Thyroid gland (tissue), 4 donors: Measurements from ENCODE around the gene SGCA. TPM values are rescaled to one million over a fixed set of nuclear protein-coding genes. Genes with fewer than 3 reads are reported as not detected.

Source experiments
- DNase-seq, 2 donors: peaks; one replicate each; pipeline ENCODE4 v3.0.0-alpha.2; 2019
- H3K27ac ChIP-seq, 3 donors: fragments of 200-600 bp; sonication (generic); 1 replicate in 2 of 3; 2 replicates in 1 of 3; pipeline ENCODE4 v1.5.1; 2016 to 2019; ENCODE audit warnings: mild to moderate bottlenecking in 1 of 3, moderate library complexity in 1 of 3
- H3K27me3 ChIP-seq: fragments of 200-600 bp; sonication (generic); one replicate; pipeline ENCODE4 v1.5.1; 2019
- H3K36me3 ChIP-seq, 2 donors: fragments of 200-600 bp; sonication (generic); one replicate each; pipeline ENCODE4 v1.5.1; 2016 to 2019
- H3K4me1 ChIP-seq, 2 donors: fragments of 200-600 bp; sonication (generic); one replicate each; pipeline ENCODE4 v1.5.1; 2017 to 2019
- H3K4me3 ChIP-seq, 3 donors: fragments of 200-600 bp; sonication (generic); replicated peaks in 1 of 3; 1 replicate in 2 of 3; 2 replicates in 1 of 3; pipeline ENCODE4 v1.5.1; 2016; ENCODE audit warnings: mild to moderate bottlenecking in 1 of 3
- H3K9me3 ChIP-seq: fragments of 200-600 bp; sonication (generic); one replicate; pipeline ENCODE4 v1.5.1; 2017
- CTCF ChIP-seq, 6 experiments: fragments of 200-600 bp in 3 of 6; fragments of 450-650 bp in 3 of 6; sonication (generic) in 3 of 6; IDR thresholded peaks; one replicate each; pipeline ENCODE4 v1.5.1; 2016 to 2019; ENCODE audit warnings: antibody characterized with exemption in 6 of 6, mild to moderate bottlenecking in 2 of 6, inconsistent platforms in 1 of 6, moderate library complexity in 1 of 6
- POLR2A ChIP-seq, 2 donors: fragments of 450-650 bp; IDR thresholded peaks; one replicate each; pipeline ENCODE4 v1.6.1; 2017; ENCODE audit warnings: antibody characterized with exemption in 2 of 2, mild to moderate bottlenecking in 2 of 2, moderate library complexity in 1 of 2
- WGBS, 2 donors: methylation state at CpG; one replicate each; pipeline ENCODE4 v1.1.5; 2017; 5-methylcytosine and 5-hydroxymethylcytosine counted together
- intact Hi-C: fragments of 100-400 bp; cut with DNase I; formaldehyde crosslinking; loops from one replicate; pipeline ENCODE4 v1.15.1; 2023
- total RNA-seq, 4 donors: library from RNA; depleted of rRNA; stranded (reverse); fragments of >200 nt; gene quantifications; one replicate each; pipeline ENCODE4 v1.2.3, GENCODE V29; 2016

The SGCA gene
- total RNA-seq, 4 donors from 2014 or later, result 2.0 TPM; not detected in 3

- no peaks in the 10 kb centered on the region for H3K36me3 ChIP-seq
- no peaks in the 10 kb centered on the region for H3K27me3 ChIP-seq
- no peaks in the 10 kb centered on the region for H3K9me3 ChIP-seq
- 82 to 86% methylated on average over 8 of the region's 8 CpGs for WGBS, 2 donors
- H3K4me3 ChIP-seq, result no peak overlapping the region
- peaks cover 0 to 22% of the 10 kb centered on the region in 2 donors for H3K4me1 ChIP-seq
- intact Hi-C loops, result no loop called here
- no peak overlapping the region for H3K27ac ChIP-seq
- TF ChIP-seq CTCF (IDR thresholded peaks at IDR 0.05), result no peak
- TF ChIP-seq POLR2A (IDR thresholded peaks at IDR 0.05), result no peak
- DNase-seq, result no peak
Observed at GRCh38 chr17:50207792-50208567, 42.2 kb downstream of the SGCA start.

GRCh38 chr17:50208611-50209061, 42.8 kb downstream of the SGCA start:
- H3K4me1 ChIP-seq, result peaks cover 0 to 22% of the 10 kb centered on the region in 2 donors
- peak overlapping the region in 2 of 3 donors; percentile 33 to 60 for H3K27ac ChIP-seq
- 81 to 87% methylated on average over 3 of the region's 3 CpGs for WGBS, 2 donors
- TF ChIP-seq CTCF (IDR thresholded peaks at IDR 0.05), result no peak
- no peak for TF ChIP-seq POLR2A (IDR thresholded peaks at IDR 0.05)
- no peak for DNase-seq
- H3K27me3 ChIP-seq, result no peaks in the 10 kb centered on the region
- H3K4me3 ChIP-seq, result no peak overlapping the region
- intact Hi-C loops, result no loop called here
- H3K9me3 ChIP-seq, result no peaks in the 10 kb centered on the region
- H3K36me3 ChIP-seq, result no peaks in the 10 kb centered on the region

- Histone ChIP-seq H3K27ac (peak overlapping the region in 2 of 3 donors; percentile 33 to 60), H3K4me1 (peaks cover 0 to 22% of the 10 kb centered on the region in 2 donors), H3K36me3 (no peaks in the 10 kb centered on the region), H3K9me3 (no peaks in the 10 kb centered on the region), H3K4me3 (no peak overlapping the region), H3K27me3 (no peaks in the 10 kb centered on the region)
- DNase-seq, result no peak
- whole genome bisulfite sequencing, 2 donors, result 87 to 93% methylated on average over 6 of the region's 6 CpGs
- TF ChIP-seq POLR2A (IDR thresholded peaks at IDR 0.05) (no peak), CTCF (IDR thresholded peaks at IDR 0.05) (no peak)
- intact Hi-C loops, result no loop called here
Observed at GRCh38 chr17:50209133-50209471, 43.3 kb downstream of the SGCA start.

- H3K27me3 ChIP-seq, result no peaks in the 10 kb centered on the region
- H3K9me3 ChIP-seq, result no peaks in the 10 kb centered on the region
- no peak for TF ChIP-seq POLR2A (IDR thresholded peaks at IDR 0.05)
- no peak for TF ChIP-seq CTCF (IDR thresholded peaks at IDR 0.05)
- no peak overlapping the region for H3K4me3 ChIP-seq
- intact Hi-C loops, result no loop called here
- H3K27ac ChIP-seq, result peak overlapping the region; percentile 31 to 65 (median 63)
- 64 to 70% methylated on average over 14 to 16 of the region's 16 CpGs for WGBS, 2 donors
- no peaks in the 10 kb centered on the region for H3K36me3 ChIP-seq
- DNase-seq, result peak; percentile 23
- peaks cover 0 to 22% of the 10 kb centered on the region in 2 donors for H3K4me1 ChIP-seq
Observed at GRCh38 chr17:50209472-50210239, 43.9 kb downstream of the SGCA start.
